ENCODE data around the gene EPB41. TPM values are rescaled to one million over a fixed set of nuclear protein-coding genes. Genes with fewer than 3 reads are reported as not detected.

The EPB41 gene
- total RNA-seq, 4 donors from 2014 or later: 16.7 to 30.8 (median 21.7) TPM

DNA sequence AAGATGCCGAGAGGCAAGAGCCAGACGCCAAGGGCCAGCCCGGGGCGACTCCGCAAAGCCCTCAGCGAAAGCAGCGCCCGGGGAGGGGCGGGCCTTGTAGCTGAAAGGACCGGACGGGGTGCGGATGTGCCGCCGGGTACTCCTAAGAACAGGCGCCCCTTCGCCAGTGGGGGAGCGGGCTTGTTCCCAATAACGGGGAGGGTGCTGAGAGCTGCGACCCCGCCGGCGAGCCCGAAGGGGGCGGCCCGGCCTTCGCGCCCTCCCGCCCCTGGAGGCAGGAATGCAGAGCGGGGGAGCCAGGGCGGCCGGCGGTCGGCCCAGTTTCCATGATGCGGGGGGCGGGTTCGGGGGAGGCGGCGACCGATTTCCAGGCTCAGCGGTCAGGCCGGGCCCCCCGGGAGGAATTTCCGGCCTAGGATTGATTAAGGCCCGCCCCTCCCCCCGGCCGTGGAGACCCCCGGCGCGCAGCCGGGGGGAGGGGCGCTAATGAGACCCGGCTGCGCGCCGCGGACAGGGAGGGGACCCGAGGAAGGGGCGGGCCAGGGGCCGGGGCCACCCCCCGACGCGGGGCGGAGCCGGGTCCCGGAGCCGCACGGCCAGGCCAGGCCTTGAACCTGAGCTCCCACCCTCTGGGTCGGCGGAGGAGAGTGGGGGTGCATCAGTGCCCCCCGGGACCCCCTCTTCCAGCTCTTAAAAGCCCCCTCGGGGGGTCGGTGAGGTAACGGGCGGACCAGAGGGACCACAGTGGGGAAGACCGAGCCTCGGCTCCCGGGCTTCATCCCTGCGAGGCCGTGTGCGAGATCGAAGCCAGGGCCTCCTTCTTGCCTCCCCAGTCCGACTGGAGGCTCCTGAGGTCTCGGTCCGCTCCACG, 210.2 kb downstream of the EPB41 start:
- TF ChIP-seq EP300 (IDR thresholded peaks at IDR 0.05) (peak; percentile 48), POLR2AphosphoS5 (IDR thresholded peaks at IDR 0.05) (peak; percentile 93), POLR2A (IDR thresholded peaks at IDR 0.05) (peak; percentile 84 to 86)
- TF ChIP-seq, protein P1, sequence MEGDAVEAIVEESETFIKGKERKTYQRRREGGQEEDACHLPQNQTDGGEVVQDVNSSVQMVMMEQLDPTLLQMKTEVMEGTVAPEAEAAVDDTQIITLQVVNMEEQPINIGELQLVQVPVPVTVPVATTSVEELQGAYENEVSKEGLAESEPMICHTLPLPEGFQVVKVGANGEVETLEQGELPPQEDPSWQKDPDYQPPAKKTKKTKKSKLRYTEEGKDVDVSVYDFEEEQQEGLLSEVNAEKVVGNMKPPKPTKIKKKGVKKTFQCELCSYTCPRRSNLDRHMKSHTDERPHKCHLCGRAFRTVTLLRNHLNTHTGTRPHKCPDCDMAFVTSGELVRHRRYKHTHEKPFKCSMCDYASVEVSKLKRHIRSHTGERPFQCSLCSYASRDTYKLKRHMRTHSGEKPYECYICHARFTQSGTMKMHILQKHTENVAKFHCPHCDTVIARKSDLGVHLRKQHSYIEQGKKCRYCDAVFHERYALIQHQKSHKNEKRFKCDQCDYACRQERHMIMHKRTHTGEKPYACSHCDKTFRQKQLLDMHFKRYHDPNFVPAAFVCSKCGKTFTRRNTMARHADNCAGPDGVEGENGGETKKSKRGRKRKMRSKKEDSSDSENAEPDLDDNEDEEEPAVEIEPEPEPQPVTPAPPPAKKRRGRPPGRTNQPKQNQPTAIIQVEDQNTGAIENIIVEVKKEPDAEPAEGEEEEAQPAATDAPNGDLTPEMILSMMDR (IDR thresholded peaks at IDR 0.05): peak in 3 of 4 experiments; percentile 95 to 100 (median 100)
- H3K9me3 ChIP-seq: no peaks in the 10 kb centered on the region
- peak overlapping the region; percentile 89 to 99 (median 94) for H3K27ac ChIP-seq
- H3K4me3 ChIP-seq: peak overlapping the region; percentile 45 to 61
- ATAC-seq: peak; percentile 83
- no peaks in the 10 kb centered on the region for H3K36me3 ChIP-seq
- WGBS, 2 donors (ENCODE audit: low coverage in 1 of 2): 0% methylated on average over 2 of the region's 85 CpGs; no CpG with 5 or more reads in 1 of the 2 donors
- peaks cover 0 to 50% (median 14%) of the 10 kb centered on the region in 3 donors for H3K4me1 ChIP-seq
- peaks cover 7% of the 10 kb centered on the region for H3K27me3 ChIP-seq

DNA sequence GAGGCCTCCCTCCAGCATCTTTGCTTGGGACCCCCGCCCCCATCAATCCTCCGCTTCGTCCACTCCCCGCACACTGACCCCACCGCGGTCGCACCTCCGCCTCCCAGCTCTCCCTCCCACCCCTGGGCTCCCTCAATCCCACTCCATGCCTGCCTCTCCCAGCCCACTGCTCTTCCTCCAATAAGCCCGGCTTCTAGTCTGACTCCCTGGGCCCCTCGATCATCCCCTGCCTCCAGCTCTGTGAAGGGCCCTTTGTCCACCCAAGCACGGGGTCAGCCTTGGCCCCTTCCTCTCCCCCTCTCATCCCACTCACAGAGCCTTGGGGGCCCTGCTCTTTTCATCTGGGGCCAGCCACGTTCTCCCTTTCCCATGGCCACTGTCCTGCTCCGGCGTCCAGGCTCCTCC, 210.9 kb downstream of the EPB41 start:
- no peak for TF ChIP-seq POLR2AphosphoS5 (IDR thresholded peaks at IDR 0.05)
- TF ChIP-seq EP300 (IDR thresholded peaks at IDR 0.05): no peak
- H3K36me3 ChIP-seq: no peaks in the 10 kb centered on the region
- peak overlapping the region; percentile 45 to 61 for H3K4me3 ChIP-seq
- H3K9me3 ChIP-seq: no peaks in the 10 kb centered on the region
- peak overlapping the region; percentile 89 to 99 (median 94) for H3K27ac ChIP-seq
- WGBS, 2 donors (ENCODE audit: low coverage in 1 of 2): 27 to 36% methylated on average over 9 to 11 of the region's 14 CpGs
- peaks cover 0 to 44% (median 12%) of the 10 kb centered on the region in 3 donors for H3K4me1 ChIP-seq
- no peak for ATAC-seq
- peaks cover 7% of the 10 kb centered on the region for H3K27me3 ChIP-seq

DNA sequence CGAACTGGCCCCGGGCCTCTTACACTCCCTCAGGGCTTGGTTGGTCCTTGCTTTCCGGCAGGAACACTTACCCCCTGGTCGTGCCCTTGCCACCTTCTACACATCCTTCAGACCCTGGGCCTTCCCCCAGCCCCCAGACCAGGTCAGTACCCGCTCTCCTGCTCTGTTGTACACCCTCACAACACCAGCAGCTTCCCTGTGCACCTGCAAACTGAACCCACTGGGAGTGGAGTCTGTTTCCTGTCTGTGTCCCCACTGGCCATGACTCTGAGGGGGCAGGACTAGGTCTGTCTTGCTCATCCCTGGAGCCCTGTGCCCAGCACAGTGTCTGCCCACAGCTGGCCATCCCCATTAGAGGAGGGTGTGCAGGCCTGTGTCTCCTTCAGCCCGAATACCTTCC, 211.4 kb downstream of the EPB41 start:
- Histone ChIP-seq H3K36me3 (no peaks in the 10 kb centered on the region), H3K4me1 (peaks cover 0 to 39% (median 11%) of the 10 kb centered on the region in 3 donors), H3K4me3 (no peak overlapping the region), H3K27ac (peak overlapping the region in 3 of 4 donors; percentile 91 to 99 (median 98)), H3K9me3 (no peaks in the 10 kb centered on the region), H3K27me3 (peaks cover 7% of the 10 kb centered on the region)
- no peak for ATAC-seq
- WGBS, 2 donors (ENCODE audit: low coverage in 1 of 2): 79 to 80% methylated on average over 5 to 6 of the region's 6 CpGs
- TF ChIP-seq POLR2AphosphoS5 (IDR thresholded peaks at IDR 0.05) (no peak), POLR2A (IDR thresholded peaks at IDR 0.05) (no peak), EP300 (IDR thresholded peaks at IDR 0.05) (no peak)
- TF ChIP-seq, protein P1 (IDR thresholded peaks at IDR 0.05): no peak

DNA sequence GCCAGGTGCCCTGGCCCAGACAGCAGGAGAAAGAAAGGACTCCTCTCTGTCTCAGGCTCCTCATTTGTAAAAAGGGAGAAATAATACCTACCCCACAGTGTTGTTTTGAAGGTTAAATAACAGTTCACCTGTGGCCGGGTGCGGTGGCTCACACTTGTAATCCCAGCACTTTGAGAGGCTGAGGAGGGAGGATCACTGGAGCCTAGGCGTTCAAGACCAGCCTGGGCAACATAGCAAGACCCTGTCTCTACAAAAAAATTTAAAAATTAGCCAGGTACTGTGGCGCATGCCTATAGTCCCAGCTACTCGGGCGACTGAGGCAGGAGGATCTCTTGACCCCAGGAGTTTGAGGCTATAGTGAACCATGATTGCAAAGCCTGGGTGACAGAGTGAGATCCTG, 211.8 kb downstream of the EPB41 start:
- no peak overlapping the region for H3K4me3 ChIP-seq
- H3K27ac ChIP-seq: no peak overlapping the region
- WGBS, 2 donors (ENCODE audit: low coverage in 1 of 2): 89 to 100% methylated on average over 1 to 5 of the region's 6 CpGs

DNA sequence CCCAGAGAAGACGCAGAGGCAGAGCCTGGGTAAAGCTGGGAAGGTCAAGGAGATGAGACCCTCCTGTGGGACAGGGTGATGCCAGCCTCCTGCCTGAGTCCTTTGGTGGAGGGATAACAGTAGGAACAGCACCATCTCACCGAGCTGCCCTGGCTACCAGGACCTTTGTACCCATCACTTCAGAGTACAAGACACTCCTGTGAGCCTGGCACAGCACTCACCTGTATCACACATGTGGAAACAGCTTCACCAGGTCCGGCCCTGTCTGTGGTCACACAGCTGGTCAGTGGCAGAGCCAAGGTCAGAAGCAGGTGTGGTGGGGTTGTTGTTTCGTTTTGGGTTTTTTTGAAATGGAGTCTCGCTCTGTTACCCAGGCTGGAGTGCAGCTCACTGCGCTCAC, 214.4 kb downstream of the EPB41 start:
- Histone ChIP-seq H3K27me3 (no peaks in the 10 kb centered on the region), H3K27ac (no peak overlapping the region), H3K9me3 (no peaks in the 10 kb centered on the region), H3K4me3 (no peak overlapping the region), H3K4me1 (peaks cover 0 to 19% (median 4%) of the 10 kb centered on the region in 3 donors), H3K36me3 (no peaks in the 10 kb centered on the region)
- no peak for ATAC-seq
- TF ChIP-seq, protein P1 (IDR thresholded peaks at IDR 0.05): no peak
- TF ChIP-seq POLR2AphosphoS5 (IDR thresholded peaks at IDR 0.05) (no peak), EP300 (IDR thresholded peaks at IDR 0.05) (no peak), POLR2A (IDR thresholded peaks at IDR 0.05) (no peak)
- 87 to 94% methylated on average over 3 of the region's 6 CpGs for WGBS, 2 donors (ENCODE audit: low coverage in 1 of 2)

More for the DNA sequence above, 211.8 kb downstream of the EPB41 start:
- TF ChIP-seq, protein P1 (IDR thresholded peaks at IDR 0.05): no peak
- TF ChIP-seq EP300 (IDR thresholded peaks at IDR 0.05): no peak
- no peak for TF ChIP-seq POLR2A (IDR thresholded peaks at IDR 0.05)
- no peaks in the 10 kb centered on the region for H3K36me3 ChIP-seq
- H3K9me3 ChIP-seq: no peaks in the 10 kb centered on the region
- ATAC-seq: no peak
- H3K27me3 ChIP-seq: peaks cover 7% of the 10 kb centered on the region
- peaks cover 0 to 35% (median 11%) of the 10 kb centered on the region in 3 donors for H3K4me1 ChIP-seq
